GM23338 (cell line): ENCODE measurements around the gene PSAPL1. TPM values are rescaled to one million over a fixed set of nuclear protein-coding genes. Genes with fewer than 3 reads are reported as not detected.

Experiments used
- ATAC-seq: fragments of 200-7000 bp; cut with Tn5 transposase; 3 replicates; pipeline ENCODE4 v1.9.1; 2020
- DNase-seq: peaks from one replicate; pipeline ENCODE4 v3.0.0-alpha.2; 2015; ENCODE audit warnings: low spot score
- H2AFZ ChIP-seq: fragments of 200-600 bp; sonication (generic); 2 replicates; pipeline ENCODE4 v1.8.0; 2016; ENCODE audit warnings: antibody characterized with exemption, mild to moderate bottlenecking, moderate library complexity
- H3F3A ChIP-seq: fragments of 200-600 bp; sonication (generic); replicated peaks from 2 replicates; pipeline ENCODE4 v1.8.0; 2017; ENCODE audit warnings: antibody characterized with exemption, mixed run types, low read depth
- H3K27ac ChIP-seq: fragments of 200-600 bp; sonication (generic); 2 replicates; pipeline ENCODE4 v1.6.1; 2016; ENCODE audit warnings: low read depth
- H3K27me3 ChIP-seq: fragments of 200-600 bp; sonication (generic); 2 replicates; pipeline ENCODE4 v1.8.0; 2016; ENCODE audit warnings: mild to moderate bottlenecking, mixed run types, moderate library complexity; ENCODE audit not compliant: insufficient read depth
- H3K36me3 ChIP-seq: fragments of 200-600 bp; sonication (generic); 2 replicates; pipeline ENCODE4 v1.8.0; 2016; ENCODE audit warnings: mild to moderate bottlenecking; ENCODE audit not compliant: insufficient read depth
- H3K4me1 ChIP-seq: fragments of 200-600 bp; sonication (generic); 2 replicates; pipeline ENCODE4 v1.8.0; 2016; ENCODE audit warnings: mild to moderate bottlenecking, moderate library complexity; ENCODE audit not compliant: insufficient read depth
- H3K4me2 ChIP-seq: fragments of 200-600 bp; sonication (generic); 2 replicates; pipeline ENCODE4 v1.7.1; 2017; ENCODE audit warnings: mixed run types
- H3K4me3 ChIP-seq: fragments of 200-600 bp; sonication (generic); 2 replicates; pipeline ENCODE4 v1.6.1; 2016; ENCODE audit warnings: mixed run types
- H3K79me2 ChIP-seq: fragments of 200-600 bp; sonication (generic); replicated peaks from 2 replicates; pipeline ENCODE4 v1.8.0; 2017; ENCODE audit warnings: mild to moderate bottlenecking; ENCODE audit not compliant: insufficient read depth
- H3K9me2 ChIP-seq: fragments of 200-600 bp; sonication (generic); 2 replicates; pipeline ENCODE4 v1.8.0; 2017; ENCODE audit not compliant: insufficient read depth
- H4K20me1 ChIP-seq: fragments of 200-600 bp; sonication (generic); replicated peaks from 2 replicates; pipeline ENCODE4 v1.8.0; 2017; ENCODE audit warnings: mild to moderate bottlenecking; ENCODE audit not compliant: insufficient read depth
- H3K27ac Mint-ChIP-seq: 2 replicates; pipeline ENCODE4 v1.8.0; 2020; ENCODE audit warnings: inconsistent platforms, mild to moderate bottlenecking, moderate library complexity, mixed read lengths
- H3K27me3 Mint-ChIP-seq: 3 replicates; pipeline ENCODE4 v1.8.0; 2022; ENCODE audit warnings: low read depth, mild to moderate bottlenecking, moderate library complexity, mixed read lengths, inconsistent platforms; ENCODE audit not compliant: insufficient read depth, poor library complexity
- H3K36me3 Mint-ChIP-seq: 3 replicates; pipeline ENCODE4 v1.8.0; 2021; ENCODE audit warnings: low read depth, mild to moderate bottlenecking, inconsistent platforms, moderate library complexity, mixed read lengths
- H3K4me1 Mint-ChIP-seq: 3 replicates; pipeline ENCODE4 v1.8.0; 2020; ENCODE audit warnings: mild to moderate bottlenecking, inconsistent platforms, mixed read lengths
- H3K4me3 Mint-ChIP-seq: 3 replicates; pipeline ENCODE4 v1.8.0; 2021; ENCODE audit warnings: moderate library complexity, mild to moderate bottlenecking, inconsistent platforms, mixed read lengths
- H3K9me3 Mint-ChIP-seq: 3 replicates; pipeline ENCODE4 v1.8.0; 2020; ENCODE audit warnings: moderate library complexity, mild to moderate bottlenecking, inconsistent platforms, mixed read lengths
- CREB1 ChIP-seq: fragments of 250-450 bp; sonication (Bioruptor Pico); IDR thresholded peaks from 2 replicates; pipeline ENCODE4 v1.5.0; 2020; ENCODE audit warnings: low read depth, mild to moderate bottlenecking, moderate library complexity
- EZH2 ChIP-seq: fragments of 200-600 bp; sonication (generic); IDR thresholded peaks from one replicate; pipeline ENCODE4 v1.8.0; 2017; ENCODE audit warnings: antibody characterized with exemption, mild to moderate bottlenecking, low read depth; ENCODE audit not compliant: unreplicated experiment
- EZH2phosphoT487 ChIP-seq: fragments of 200-600 bp; sonication (generic); IDR thresholded peaks from one replicate; pipeline ENCODE4 v1.8.1; 2018; ENCODE audit warnings: antibody characterized with exemption; ENCODE audit not compliant: unreplicated experiment
- JUNB ChIP-seq: IDR thresholded peaks from one replicate; pipeline ENCODE4 v1.6.1; 2016; ENCODE audit warnings: antibody characterized with exemption; ENCODE audit not compliant: unreplicated experiment
- NANOG ChIP-seq: IDR thresholded peaks from 2 replicates; pipeline ENCODE4 v1.6.1; 2016; ENCODE audit warnings: antibody characterized with exemption, borderline replicate concordance
- POLR2AphosphoS5 ChIP-seq: IDR thresholded peaks from 2 replicates; pipeline ENCODE4 v1.6.1; 2016; ENCODE audit warnings: antibody characterized with exemption, low read depth
- STAT1 ChIP-seq: IDR thresholded peaks from one replicate; pipeline ENCODE4 v1.6.1; 2016; ENCODE audit warnings: antibody characterized with exemption; ENCODE audit not compliant: unreplicated experiment
- ZNF331 ChIP-seq: fragments of 250-450 bp; sonication (Bioruptor Pico); IDR thresholded peaks from 2 replicates; pipeline ENCODE4 v1.5.0; 2020; ENCODE audit warnings: low read depth, mild to moderate bottlenecking, moderate library complexity
- ZNF462 ChIP-seq: fragments of 250-450 bp; sonication (Bioruptor Pico); IDR thresholded peaks from 2 replicates; pipeline ENCODE4 v1.5.0; 2020; ENCODE audit warnings: mild to moderate bottlenecking, moderate library complexity
- polyA plus RNA-seq: library from polyadenylated mRNA; unstranded; fragments of >200 nt; fragmentation: Nextera tagmentation; extraction: Ambion mirVana; gene quantifications from 2 replicates; pipeline ENCODE4 v1.2.1, GENCODE V29; 2016
- total RNA-seq: library from RNA; depleted of rRNA; stranded (reverse); fragments of >200 nt; shearing (Covaris generic); gene quantifications from 2 replicates; pipeline ENCODE4 v1.2.3, GENCODE V29; 2014
- TF ChIP-seq, protein P1 (sequence below), 2 experiments: fragments of 200-600 bp in 1 of 2; sonication (generic) in 1 of 2; conservative IDR thresholded peaks; 2 replicates each; pipeline versions ENCODE4 v1.5.1 to v1.6.1; 2016 to 2017; ENCODE audit warnings: antibody characterized with exemption in 2 of 2, low read depth in 2 of 2, mild to moderate bottlenecking in 2 of 2, moderate library complexity in 1 of 2

PSAPL1 gene
- total and polyA plus RNA-seq, 2 experiments from 2014 or later, result not detected

- TF ChIP-seq NANOG (no peak), JUNB (no peak), EZH2 (no peak), EZH2phosphoT487 (no peak), STAT1 (no peak), ZNF462 (CRISPR knock-in tag) (no peak), CREB1 (CRISPR knock-in tag) (no peak), ZNF331 (CRISPR knock-in tag) (no peak), POLR2AphosphoS5 (no peak)
- TF ChIP-seq, protein P1, sequence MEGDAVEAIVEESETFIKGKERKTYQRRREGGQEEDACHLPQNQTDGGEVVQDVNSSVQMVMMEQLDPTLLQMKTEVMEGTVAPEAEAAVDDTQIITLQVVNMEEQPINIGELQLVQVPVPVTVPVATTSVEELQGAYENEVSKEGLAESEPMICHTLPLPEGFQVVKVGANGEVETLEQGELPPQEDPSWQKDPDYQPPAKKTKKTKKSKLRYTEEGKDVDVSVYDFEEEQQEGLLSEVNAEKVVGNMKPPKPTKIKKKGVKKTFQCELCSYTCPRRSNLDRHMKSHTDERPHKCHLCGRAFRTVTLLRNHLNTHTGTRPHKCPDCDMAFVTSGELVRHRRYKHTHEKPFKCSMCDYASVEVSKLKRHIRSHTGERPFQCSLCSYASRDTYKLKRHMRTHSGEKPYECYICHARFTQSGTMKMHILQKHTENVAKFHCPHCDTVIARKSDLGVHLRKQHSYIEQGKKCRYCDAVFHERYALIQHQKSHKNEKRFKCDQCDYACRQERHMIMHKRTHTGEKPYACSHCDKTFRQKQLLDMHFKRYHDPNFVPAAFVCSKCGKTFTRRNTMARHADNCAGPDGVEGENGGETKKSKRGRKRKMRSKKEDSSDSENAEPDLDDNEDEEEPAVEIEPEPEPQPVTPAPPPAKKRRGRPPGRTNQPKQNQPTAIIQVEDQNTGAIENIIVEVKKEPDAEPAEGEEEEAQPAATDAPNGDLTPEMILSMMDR (conservative IDR thresholded peaks at IDR 0.05; ENCODE audit: low read depth in 2 of 2), result no peak
Measured at GRCh38 chr4:7436256-7436655, 1.5 kb upstream of the PSAPL1 start.

More at GRCh38 chr4:7436256-7436655, 1.5 kb upstream of the PSAPL1 start:
- no peak overlapping the region for H3K4me2 ChIP-seq
- no peaks in the 10 kb centered on the region for H4K20me1 ChIP-seq
- Mint-ChIP-seq H3K27ac (no peak overlapping the region), H3K9me3 (peaks cover 14% of the 10 kb centered on the region; the same call in 2 of the 3 replicates), H3K27me3 (peaks cover 9% of the 10 kb centered on the region), H3K36me3 (0 out of 3 replicates have a peak, but pooled peaks cover 3% of the 10 kb centered on the region), H3K4me3 (no peak overlapping the region), H3K4me1 (peaks cover 18% of the 10 kb centered on the region; the same call in 2 of the 3 replicates)
- H3K9me2 ChIP-seq, result no peaks in the 10 kb centered on the region
- H3K4me3 ChIP-seq, result no peak overlapping the region
- no peaks in the 10 kb centered on the region for H3K79me2 ChIP-seq
- DNase-seq (no peak), ATAC-seq (no peak)
- no peak overlapping the region for H3K27ac ChIP-seq
- H3K4me1 ChIP-seq, result no peaks in the 10 kb centered on the region
- H3K36me3 ChIP-seq, result no peaks in the 10 kb centered on the region
- H3K27me3 ChIP-seq, result no peaks in the 10 kb centered on the region
- no peak overlapping the region for H2AFZ ChIP-seq
- no peaks in the 10 kb centered on the region for H3F3A ChIP-seq
